H9 (cell line): Measurements from ENCODE around the gene RAB29. TPM values are rescaled to one million over a fixed set of nuclear protein-coding genes. Genes with fewer than 3 reads are reported as not detected.

Experiments
- DNase-seq: peaks from one replicate; pipeline ENCODE4 v3.0.0-alpha.2; 2017
- H2AFZ ChIP-seq: one replicate; pipeline ENCODE4 v1.6.1; 2013; ENCODE audit warnings: mild to moderate bottlenecking, low read length, control low read depth, moderate library complexity
- H2AK5ac ChIP-seq: 2 replicates; pipeline ENCODE4 v1.6.1; 2013; ENCODE audit warnings: low read length, control low read depth, mixed read lengths; ENCODE audit not compliant: insufficient read length
- H2BK120ac ChIP-seq: one replicate; pipeline ENCODE4 v1.6.1; 2013; ENCODE audit warnings: low read depth, mild to moderate bottlenecking, low read length, control low read depth, inconsistent platforms; ENCODE audit not compliant: poor library complexity, severe bottlenecking
- H2BK12ac ChIP-seq: 2 replicates; pipeline ENCODE4 v1.6.1; 2013; ENCODE audit warnings: low read length, control low read depth, mixed read lengths, low read depth; ENCODE audit not compliant: insufficient read length
- H2BK15ac ChIP-seq: 2 replicates; pipeline ENCODE4 v1.6.1; 2013; ENCODE audit warnings: low read depth, low read length, control low read depth
- H2BK20ac ChIP-seq: one replicate; pipeline ENCODE4 v1.6.1; 2013; ENCODE audit warnings: low read depth, mild to moderate bottlenecking, low read length, control low read depth, inconsistent platforms; ENCODE audit not compliant: poor library complexity, severe bottlenecking
- H2BK5ac ChIP-seq: 2 replicates; pipeline ENCODE4 v1.6.1; 2013; ENCODE audit warnings: low read length, control low read depth, mixed read lengths; ENCODE audit not compliant: insufficient read length
- H3K14ac ChIP-seq: 2 replicates; pipeline ENCODE4 v1.6.1; 2013; ENCODE audit warnings: low read length, control low read depth; ENCODE audit not compliant: insufficient read depth
- H3K18ac ChIP-seq: 2 replicates; pipeline ENCODE4 v1.6.1; 2013; ENCODE audit warnings: low read depth, mild to moderate bottlenecking, mixed read lengths, low read length, control low read depth; ENCODE audit not compliant: insufficient read length
- H3K23ac ChIP-seq: 2 replicates; pipeline ENCODE4 v1.6.1; 2013; ENCODE audit warnings: low read length, control low read depth, mixed read lengths, low read depth; ENCODE audit not compliant: insufficient read length
- H3K23me2 ChIP-seq: 2 replicates; pipeline ENCODE4 v1.6.1; 2013; ENCODE audit warnings: low read depth, mild to moderate bottlenecking, mixed read lengths, low read length, control low read depth; ENCODE audit not compliant: insufficient read length, poor library complexity, severe bottlenecking
- H3K27ac ChIP-seq: 2 replicates; pipeline ENCODE4 v1.5.1; 2013; ENCODE audit warnings: low read length, control low read depth, mixed read lengths, low read depth; ENCODE audit not compliant: insufficient read length
- H3K27me3 ChIP-seq: 2 replicates; pipeline ENCODE4 v1.6.1; 2013; ENCODE audit warnings: low read length, control low read depth, inconsistent platforms; ENCODE audit not compliant: insufficient read depth
- H3K4ac ChIP-seq: 2 replicates; pipeline ENCODE4 v1.6.1; 2013; ENCODE audit warnings: low read depth, mild to moderate bottlenecking, control low read depth, inconsistent platforms, low read length, moderate library complexity
- H3K4me1 ChIP-seq: 2 replicates; pipeline ENCODE4 v1.6.1; 2013; ENCODE audit warnings: low read length, control low read depth, inconsistent platforms; ENCODE audit not compliant: insufficient read depth
- H3K4me2 ChIP-seq: 2 replicates; pipeline ENCODE4 v1.6.1; 2013; ENCODE audit warnings: low read length, control low read depth, mixed read lengths; ENCODE audit not compliant: insufficient read length, insufficient read depth
- H3K56ac ChIP-seq: 2 replicates; pipeline ENCODE4 v1.6.1; 2013; ENCODE audit warnings: low read depth, mild to moderate bottlenecking, mixed read lengths, low read length, control low read depth; ENCODE audit not compliant: insufficient read length
- H3K79me1 ChIP-seq: 2 replicates; pipeline ENCODE4 v1.6.1; 2013; ENCODE audit warnings: low read depth, mild to moderate bottlenecking, moderate library complexity, low read length, control low read depth, inconsistent platforms; ENCODE audit not compliant: insufficient read depth, poor library complexity, severe bottlenecking
- H3K79me2 ChIP-seq: 2 replicates; pipeline ENCODE4 v1.6.1; 2013; ENCODE audit warnings: low read length, control low read depth, inconsistent platforms; ENCODE audit not compliant: insufficient read depth
- H3K9ac ChIP-seq: 2 replicates; pipeline ENCODE4 v1.6.1; 2013; ENCODE audit warnings: low read length, control low read depth, mixed read lengths; ENCODE audit not compliant: insufficient read length; ENCODE audit errors: extremely low read depth
- H3K9me3 ChIP-seq: one replicate; pipeline ENCODE4 v1.6.1; 2013; ENCODE audit warnings: low read depth, low read length, inconsistent platforms; ENCODE audit not compliant: control insufficient read depth
- H3T11ph ChIP-seq: one replicate; pipeline ENCODE4 v1.6.1; 2013; ENCODE audit warnings: mild to moderate bottlenecking, low read length, control low read depth, inconsistent platforms
- H4K20me1 ChIP-seq: one replicate; pipeline ENCODE4 v1.6.1; 2013; ENCODE audit not compliant: control insufficient read depth, insufficient read length, insufficient read depth
- H4K5ac ChIP-seq: 2 replicates; pipeline ENCODE4 v1.6.1; 2013; ENCODE audit warnings: low read depth, mild to moderate bottlenecking, mixed read lengths, low read length, control low read depth; ENCODE audit not compliant: insufficient read length
- H4K8ac ChIP-seq: replicated peaks from 2 replicates; pipeline ENCODE4 v1.6.1; 2013; ENCODE audit warnings: low read length, control low read depth, mixed read lengths, low read depth; ENCODE audit not compliant: insufficient read length
- H4K91ac ChIP-seq: 2 replicates; pipeline ENCODE4 v1.6.1; 2013; ENCODE audit warnings: low read depth, mild to moderate bottlenecking, moderate library complexity, mixed read lengths, low read length, control low read depth; ENCODE audit not compliant: insufficient read length
- H3K27ac Mint-ChIP-seq, 3 experiments: 2 replicates in 2 of 3; 3 replicates in 1 of 3; pipeline ENCODE4 v1.8.0; 2020 to 2021; ENCODE audit warnings: mixed read lengths in 3 of 3, mild to moderate bottlenecking in 1 of 3, moderate library complexity in 1 of 3
- H3K27me3 Mint-ChIP-seq: 2 replicates; pipeline ENCODE4 v1.8.0; 2021; ENCODE audit warnings: low read depth, mild to moderate bottlenecking, moderate library complexity, mixed read lengths
- H3K36me3 Mint-ChIP-seq, 3 experiments: 2 replicates in 2 of 3; 3 replicates in 1 of 3; pipeline ENCODE4 v1.8.0; 2020 to 2021; ENCODE audit warnings: low read depth in 3 of 3, mixed read lengths in 3 of 3; ENCODE audit not compliant: insufficient read depth in 1 of 3
- H3K4me1 Mint-ChIP-seq, 2 experiments: 2 replicates each; pipeline ENCODE4 v1.8.0; 2020; ENCODE audit warnings: mixed read lengths in 2 of 2
- H3K4me3 Mint-ChIP-seq, 2 experiments: 2 replicates in 1 of 2; 3 replicates in 1 of 2; pipeline ENCODE4 v1.8.0; 2020 to 2021; ENCODE audit warnings: mild to moderate bottlenecking in 2 of 2, mixed read lengths in 2 of 2, moderate library complexity in 1 of 2
- H3K9me3 Mint-ChIP-seq, 2 experiments: 2 replicates in 1 of 2; 3 replicates in 1 of 2; pipeline ENCODE4 v1.8.0; 2020; ENCODE audit warnings: mild to moderate bottlenecking in 2 of 2, mixed read lengths in 2 of 2, moderate library complexity in 1 of 2
- CTCF ChIP-seq: fragments of 200-600 bp; sonication (generic); conservative IDR thresholded peaks from 3 replicates; pipeline ENCODE4 v1.8.0; 2021; ENCODE audit warnings: antibody characterized with exemption, mild to moderate bottlenecking
- WGBS: extraction: QIAGEN DNeasy Blood & Tissue Kit; methylation state at CpG from one replicate; pipeline ENCODE4 v1.1.7; 2013; ENCODE audit warnings: missing lambda C conversion rate, low lambda C conversion rate, mixed read lengths; ENCODE audit not compliant: insufficient read length; ENCODE audit errors: extremely low coverage; 5-methylcytosine and 5-hydroxymethylcytosine counted together
- total RNA-seq: library from RNA; stranded (reverse); gene quantifications from 2 replicates; pipeline ENCODE4 v1.2.1, GENCODE V29; 2021

RAB29 gene
- total RNA-seq, 1 experiment from 2014 or later, result 4.2 TPM

GRCh38 chr1:205812271-205812877 lies 37.1 kb upstream of the RAB29 start:
- no peak overlapping the region for H3T11ph ChIP-seq
- no peak overlapping the region for H2BK15ac ChIP-seq
- H3K56ac ChIP-seq, result no peak overlapping the region
- peak; percentile 66 for DNase-seq
- no peak overlapping the region for H3K4ac ChIP-seq
- H3K36me3 Mint-ChIP-seq, result peaks cover 29 to 32% (median 32%) of the 10 kb centered on the region in 3 experiments
- H4K5ac ChIP-seq, result no peak overlapping the region
- H3K9me3 ChIP-seq, result no peaks in the 10 kb centered on the region
- H2AK5ac ChIP-seq, result no peak overlapping the region
- no peak overlapping the region for H2BK20ac ChIP-seq
- no peaks in the 10 kb centered on the region; the same call in 1 of the 2 replicates for H3K79me2 ChIP-seq
- no peak overlapping the region for H3K27ac ChIP-seq
- H2BK120ac ChIP-seq, result no peak overlapping the region
- H3K27me3 Mint-ChIP-seq, result peaks cover 9% of the 10 kb centered on the region
- H2BK12ac ChIP-seq, result no peak overlapping the region
- TF ChIP-seq CTCF, result no peak
- H3K23me2 ChIP-seq, result peaks cover 14% of the 10 kb centered on the region
- peak overlapping the region; percentile 52 for H3K18ac ChIP-seq
- H3K23ac ChIP-seq, result no peak overlapping the region
- peaks cover 42 to 44% of the 10 kb centered on the region in 2 experiments for H3K4me1 Mint-ChIP-seq
- no peaks in the 10 kb centered on the region for H3K27me3 ChIP-seq
- H3K79me1 ChIP-seq, result peaks cover 3% of the 10 kb centered on the region
- no peak overlapping the region for H4K91ac ChIP-seq
- H2AFZ ChIP-seq, result no peak overlapping the region
- H3K9me3 Mint-ChIP-seq, result no peaks in the 10 kb centered on the region
- H3K27ac Mint-ChIP-seq, result peak overlapping the region in 2 of 3 experiments; percentile 57 to 58; a peak in 5 of 7 replicates
- H3K4me1 ChIP-seq, result no peaks in the 10 kb centered on the region
- H3K4me3 Mint-ChIP-seq, result peak overlapping the region; percentile 92 to 94
- peaks cover 2% of the 10 kb centered on the region for H4K20me1 ChIP-seq
- H3K9ac ChIP-seq, result peak overlapping the region; percentile 36
- no CpG with 5 or more reads among the region's 16 CpGs for WGBS
- no peak overlapping the region for H4K8ac ChIP-seq
- peak overlapping the region; percentile 48; the same call in 1 of the 2 replicates for H3K14ac ChIP-seq
- no peak overlapping the region for H2BK5ac ChIP-seq
- H3K4me2 ChIP-seq, result peak overlapping the region; percentile 84
